Neuron (in vitro differentiated cells): Measurements from ENCODE around the gene PGAP6.

ENCODE experiments used
- H2AFZ ChIP-seq: one replicate; pipeline ENCODE4 v1.6.1; 2013; ENCODE audit warnings: low read depth, mild to moderate bottlenecking, inconsistent platforms, low read length, moderate library complexity
- H3K27me3 ChIP-seq: one replicate; pipeline ENCODE4 v1.6.1; 2013; ENCODE audit warnings: low read length; ENCODE audit not compliant: insufficient read depth
- H3K36me3 ChIP-seq: one replicate; pipeline ENCODE4 v1.6.1; 2013; ENCODE audit warnings: low read length; ENCODE audit not compliant: insufficient read depth
- H3K4me1 ChIP-seq: one replicate; pipeline ENCODE4 v1.6.1; 2013; ENCODE audit warnings: low read length; ENCODE audit not compliant: insufficient read depth
- H3K4me3 ChIP-seq: 2 replicates; pipeline ENCODE4 v1.5.1; 2013; ENCODE audit warnings: mild to moderate bottlenecking, low read length, moderate library complexity
- H3K9me3 ChIP-seq: one replicate; pipeline ENCODE4 v1.6.1; 2013; ENCODE audit warnings: low read length

PGAP6 gene

GRCh38 chr16:411576-412265, 29.9 kb upstream of the PGAP6 start:
- Histone ChIP-seq H3K4me1 (no peaks in the 10 kb centered on the region), H3K9me3 (no peaks in the 10 kb centered on the region), H3K27me3 (no peaks in the 10 kb centered on the region), H2AFZ (no peak overlapping the region), H3K4me3 (no peak overlapping the region), H3K36me3 (peaks cover 15% of the 10 kb centered on the region)

GRCh38 chr16:410516-411178, 28.9 kb upstream of the PGAP6 start:
- no peak overlapping the region for H3K4me3 ChIP-seq
- peaks cover 15% of the 10 kb centered on the region for H3K36me3 ChIP-seq
- no peaks in the 10 kb centered on the region for H3K27me3 ChIP-seq
- no peaks in the 10 kb centered on the region for H3K4me1 ChIP-seq
- H2AFZ ChIP-seq, result no peak overlapping the region
- H3K9me3 ChIP-seq, result no peaks in the 10 kb centered on the region

- no peaks in the 10 kb centered on the region for H3K27me3 ChIP-seq
- H3K36me3 ChIP-seq, result peaks cover 15% of the 10 kb centered on the region
- H2AFZ ChIP-seq, result no peak overlapping the region
- no peaks in the 10 kb centered on the region for H3K9me3 ChIP-seq
- no peak overlapping the region for H3K4me3 ChIP-seq
- no peaks in the 10 kb centered on the region for H3K4me1 ChIP-seq
Measured at GRCh38 chr16:407253-407652, 25.5 kb upstream of the PGAP6 start.

GRCh38 chr16:405548-406506, 24.0 kb upstream of the PGAP6 start:
- Histone ChIP-seq H3K4me1 (no peaks in the 10 kb centered on the region), H2AFZ (no peak overlapping the region), H3K4me3 (no peak overlapping the region), H3K36me3 (peaks cover 2% of the 10 kb centered on the region), H3K27me3 (no peaks in the 10 kb centered on the region), H3K9me3 (no peaks in the 10 kb centered on the region)

GRCh38 chr16:404971-405486, 23.3 kb upstream of the PGAP6 start:
- Histone ChIP-seq H3K4me1 (no peaks in the 10 kb centered on the region), H3K36me3 (peaks cover 7% of the 10 kb centered on the region), H3K9me3 (no peaks in the 10 kb centered on the region), H3K4me3 (no peak overlapping the region), H3K27me3 (no peaks in the 10 kb centered on the region), H2AFZ (no peak overlapping the region)

GRCh38 chr16:401468-402348, 19.9 kb upstream of the PGAP6 start, which contains the start of gene DECR2:
DECR2 (plus strand) TSS chr16:401885; CDS start chr16:401964, 79 bp downstream.
- Histone ChIP-seq H2AFZ (no peak within 1 kb of the TSS), H3K36me3 (peaks cover 17% of the 10 kb centered on the region), H3K4me1 (peaks cover 8% of the 10 kb centered on the region), H3K27me3 (no peaks in the 10 kb centered on the region), H3K4me3 (peak within 1 kb of the TSS; percentile 74), H3K9me3 (no peaks in the 10 kb centered on the region)

GRCh38 chr16:400061-400591, 18.3 kb upstream of the PGAP6 start:
- H3K9me3 ChIP-seq, result no peaks in the 10 kb centered on the region
- no peaks in the 10 kb centered on the region for H3K27me3 ChIP-seq
- H2AFZ ChIP-seq, result no peak overlapping the region
- no peak overlapping the region for H3K4me3 ChIP-seq
- H3K36me3 ChIP-seq, result peaks cover 17% of the 10 kb centered on the region
- peaks cover 14% of the 10 kb centered on the region for H3K4me1 ChIP-seq

GRCh38 chr16:399340-400019, 17.7 kb upstream of the PGAP6 start:
- Histone ChIP-seq H3K36me3 (peaks cover 17% of the 10 kb centered on the region), H3K27me3 (no peaks in the 10 kb centered on the region), H3K4me3 (no peak overlapping the region), H3K4me1 (peaks cover 14% of the 10 kb centered on the region), H3K9me3 (no peaks in the 10 kb centered on the region), H2AFZ (no peak overlapping the region)

- Histone ChIP-seq H2AFZ (no peak overlapping the region), H3K9me3 (no peaks in the 10 kb centered on the region), H3K36me3 (peaks cover 17% of the 10 kb centered on the region), H3K4me1 (peaks cover 14% of the 10 kb centered on the region), H3K4me3 (no peak overlapping the region), H3K27me3 (no peaks in the 10 kb centered on the region)
Measured at GRCh38 chr16:398561-399339, 17.0 kb upstream of the PGAP6 start.

GRCh38 chr16:397736-398332, 16.1 kb upstream of the PGAP6 start:
- Histone ChIP-seq H3K4me3 (no peak overlapping the region), H3K4me1 (peaks cover 14% of the 10 kb centered on the region), H3K27me3 (no peaks in the 10 kb centered on the region), H2AFZ (no peak overlapping the region), H3K9me3 (no peaks in the 10 kb centered on the region), H3K36me3 (peaks cover 17% of the 10 kb centered on the region)

- Histone ChIP-seq H3K27me3 (no peaks in the 10 kb centered on the region), H3K4me3 (peak within 1 kb of the TSS; percentile 89), H3K9me3 (no peaks in the 10 kb centered on the region), H3K4me1 (peaks cover 14% of the 10 kb centered on the region), H3K36me3 (peaks cover 17% of the 10 kb centered on the region), H2AFZ (peak within 1 kb of the TSS; percentile 79)
Measured at GRCh38 chr16:397135-397661, 15.4 kb upstream of the PGAP6 start, which contains the start of gene NME4. NME4 (plus strand) TSS chr16:397199; CDS start chr16:397223, 24 bp downstream.
